Mesenteric fat pad (tissue), 1 donor: Measurements from ENCODE around the gene ZRANB1. TPM values are rescaled to one million over a fixed set of nuclear protein-coding genes. Genes with fewer than 3 reads are reported as not detected.

Experiments
- DNase-seq: peaks from one replicate; pipeline ENCODE4 v3.0.0-alpha.2; 2020; ENCODE audit warnings: low spot score
- microRNA-seq: library from miRNA; unstranded; fragments of <30 nt; microRNA quantifications from one replicate; pipeline ENCODE4 v1.2.0, GENCODE V29; 2020; ENCODE audit warnings: borderline number of aligned reads
- total RNA-seq: library from RNA; stranded (reverse); fragmentation: NEBNext Ultra II Directional; extraction: Animal tissue kit (Norgen Biotek cat#: 25700); gene quantifications from one replicate; pipeline ENCODE4 v1.2.1, GENCODE V29; 2021
- donor health status: DM: yes; HTN: yes; CAD: no.

ZRANB1 gene
- total RNA-seq, 1 donor from 2014 or later = 28.0 TPM

DNA sequence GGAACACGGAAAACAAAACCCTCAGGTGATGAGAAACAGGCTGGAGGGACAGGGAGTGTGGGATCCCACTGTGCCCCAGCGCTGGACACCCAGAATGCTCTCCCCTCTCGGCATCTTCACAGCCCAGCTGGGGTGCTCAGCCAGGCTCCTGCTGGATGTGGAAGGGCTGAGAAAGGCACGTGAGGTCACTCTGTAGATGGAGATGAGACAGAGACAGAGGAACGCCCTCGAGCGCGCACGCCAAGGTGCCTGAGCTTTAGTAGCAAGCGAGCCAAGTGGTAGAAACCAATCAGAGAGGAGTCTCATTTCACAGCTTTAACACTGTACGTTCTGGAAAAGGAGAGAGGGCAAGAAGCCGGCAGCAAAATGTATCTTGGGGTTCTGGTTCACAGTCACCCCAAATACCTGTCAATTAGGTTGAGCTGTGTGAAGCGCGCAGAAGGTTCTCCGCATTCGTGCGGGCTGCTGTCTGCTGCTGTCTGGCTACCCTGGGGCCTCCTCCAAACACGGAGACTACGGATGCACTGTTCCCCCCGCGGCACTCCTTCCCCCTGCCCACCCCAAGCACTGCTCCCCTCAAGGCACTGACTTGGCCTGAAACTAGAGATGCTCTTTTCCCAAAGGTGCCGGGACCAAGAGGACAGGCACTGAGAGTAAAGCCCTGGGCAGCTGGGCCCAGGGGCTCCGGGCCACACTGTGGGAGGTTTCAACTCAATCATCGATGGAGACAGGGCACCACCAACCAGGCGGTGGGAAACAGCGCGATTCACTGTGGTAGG is 91.4 kb downstream of the ZRANB1 start:
- no peak for DNase-seq

DNA sequence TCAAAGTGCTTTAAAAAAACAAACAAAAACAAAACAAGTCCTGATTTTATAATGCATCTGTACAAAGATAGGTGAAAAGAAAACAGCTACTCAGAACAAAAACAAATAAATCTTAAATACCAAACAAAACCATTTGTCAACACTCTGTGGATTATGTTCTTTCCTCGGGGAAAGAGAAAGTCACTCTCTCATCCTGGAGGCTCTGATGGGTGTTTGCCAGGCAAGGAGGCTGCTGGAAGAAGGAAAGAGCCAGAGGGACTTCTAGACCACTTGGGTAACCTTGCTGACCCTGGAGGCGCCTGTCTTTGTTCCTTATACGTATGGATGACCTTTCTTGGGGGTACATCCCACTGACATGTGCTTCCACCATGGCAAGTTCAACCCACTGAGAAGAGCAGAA is 92.8 kb downstream of the ZRANB1 start:
- DNase-seq = no peak

DNA sequence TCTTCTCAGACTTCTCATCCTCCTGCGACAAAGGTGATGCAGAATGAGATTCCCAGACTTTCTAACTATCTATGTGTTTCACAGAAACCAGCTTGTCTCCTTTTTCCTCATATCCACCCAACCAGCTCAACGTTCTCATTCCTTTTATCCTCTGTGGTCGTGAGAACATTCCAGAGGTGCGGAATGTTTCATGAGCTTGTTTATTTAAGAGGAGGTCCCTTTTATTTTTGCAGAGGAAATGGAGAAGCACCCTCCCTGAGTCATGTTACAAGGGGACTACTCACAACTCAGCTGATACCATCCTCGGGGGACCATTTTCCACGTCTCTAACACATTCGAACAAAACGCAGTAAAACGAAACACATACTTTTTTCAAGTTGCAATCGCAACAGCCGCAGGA is 93.2 kb downstream of the ZRANB1 start:
- DNase-seq = no peak

DNA sequence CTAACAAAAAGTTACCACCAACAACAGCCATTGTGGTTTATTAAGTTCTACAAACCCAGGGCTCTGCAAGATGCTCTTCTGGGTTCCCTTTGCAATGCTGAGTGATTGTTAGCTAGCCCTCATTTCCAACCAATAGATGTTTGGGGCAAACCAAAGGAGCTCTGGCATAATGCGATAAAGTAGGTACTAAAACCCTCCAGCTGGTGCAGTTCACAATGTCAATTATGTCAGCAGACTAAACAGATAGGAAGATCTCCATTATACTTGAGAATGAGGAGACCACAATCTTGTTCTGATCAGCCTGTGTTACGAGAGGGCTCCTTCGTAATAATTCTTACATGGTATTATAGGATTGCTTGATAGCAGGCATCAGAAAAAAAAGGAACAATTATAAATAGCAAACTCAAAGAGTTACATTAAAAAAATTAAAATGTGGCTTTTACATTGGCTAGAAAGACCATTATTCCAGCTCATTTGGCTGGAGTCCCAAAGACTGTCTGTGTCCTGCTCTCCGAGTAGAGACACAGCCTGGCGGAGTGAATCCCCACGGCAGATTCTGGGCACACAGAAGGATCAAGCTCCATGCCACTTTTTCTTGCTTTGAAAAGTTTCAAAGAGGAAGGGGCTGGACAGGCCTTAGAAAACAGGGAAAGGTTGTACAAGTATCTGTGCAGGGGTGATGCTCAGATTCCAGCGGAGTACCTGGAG is 93.8 kb downstream of the ZRANB1 start:
- no peak for DNase-seq

DNA sequence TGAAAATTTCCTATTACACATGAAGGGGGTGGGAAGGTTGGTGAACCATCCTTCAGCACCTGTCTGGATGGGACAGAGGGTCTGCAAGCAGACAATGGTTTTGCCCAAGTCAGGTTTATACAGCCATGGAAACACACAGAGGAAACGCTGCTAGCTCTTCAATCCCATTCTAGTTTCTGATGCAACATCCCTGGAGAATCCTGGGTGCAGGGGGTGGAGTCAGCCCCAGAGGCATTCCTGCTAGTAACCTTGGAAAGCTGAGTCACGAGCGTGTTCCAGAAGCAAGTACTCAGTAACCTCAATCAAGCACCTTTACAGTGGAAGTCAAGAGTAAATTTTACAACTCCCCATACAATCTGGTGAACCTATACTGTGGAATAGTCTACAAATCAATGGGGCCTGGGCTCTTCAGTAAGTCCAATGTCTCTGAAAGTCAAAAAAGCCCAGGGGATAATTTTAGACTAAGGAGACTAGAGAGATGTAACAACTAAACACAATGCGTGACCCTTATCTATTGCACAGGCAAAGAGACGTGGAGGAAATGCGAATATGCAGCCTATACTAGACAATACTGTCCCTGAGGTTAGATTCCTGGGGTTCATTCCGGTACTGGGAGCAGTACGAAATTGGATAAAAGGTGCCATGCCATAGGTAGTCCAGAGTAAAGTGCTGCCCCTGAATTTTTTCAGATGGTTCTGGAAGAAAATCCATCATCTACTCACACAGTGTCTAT is 95.4 kb downstream of the ZRANB1 start:
- DNase-seq = no peak

Small RNA genes within 50 kb of the gene (microRNA-seq; reads per million reads assigned to microRNA genes)
- not detected for gene MIR4296

Other genes with a start within 250 kb of the ZRANB1 start
- 35.0 TPM for gene FAM53B, start 197.7 kb upstream of the ZRANB1 start, total RNA-seq
- gene EEF1AKMT2, start 150.2 kb upstream of the ZRANB1 start, total RNA-seq = 13.5 TPM
- 14.3 TPM for gene ABRAXAS2, start 140.3 kb upstream of the ZRANB1 start, total RNA-seq
- 56.5 TPM for gene CTBP2, start 218.4 kb downstream of the ZRANB1 start, total RNA-seq